GM12875 (cell line): ENCODE data around the gene ID2.

ENCODE experiments used
- H3K4me3 ChIP-seq: one replicate; pipeline ENCODE4 v1.5.1; 2011; ENCODE audit warnings: low read depth, low read length, control low read depth
- CTCF ChIP-seq: IDR thresholded peaks from 2 replicates; pipeline ENCODE4 v1.5.1; 2011; ENCODE audit warnings: low read depth, mild to moderate bottlenecking, control low read depth, inconsistent platforms, low read length, moderate library complexity, borderline replicate concordance; ENCODE audit not compliant: insufficient read depth

ID2 gene

DNA sequence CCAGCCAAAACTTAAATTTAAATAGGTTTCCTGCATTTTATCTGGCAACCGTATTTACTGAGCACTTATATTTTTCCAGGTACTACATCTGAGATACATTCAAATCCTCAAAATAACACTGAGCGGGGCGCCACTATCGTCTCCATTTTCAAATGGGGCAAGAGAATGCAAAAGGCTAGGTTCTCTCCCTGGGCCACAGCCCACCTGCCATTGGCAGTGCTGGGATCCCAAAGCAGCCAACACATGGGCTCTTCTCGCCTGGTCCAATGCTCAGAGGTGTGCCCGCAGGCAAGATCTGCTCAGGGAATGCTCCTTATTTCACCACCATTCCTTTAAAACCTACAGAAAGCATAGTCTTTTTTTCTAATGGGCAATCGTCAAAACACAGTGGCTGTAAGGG, 11.3 kb upstream of the ID2 start:
- TF ChIP-seq CTCF: no peak
- H3K4me3 ChIP-seq: no peak overlapping the region

DNA sequence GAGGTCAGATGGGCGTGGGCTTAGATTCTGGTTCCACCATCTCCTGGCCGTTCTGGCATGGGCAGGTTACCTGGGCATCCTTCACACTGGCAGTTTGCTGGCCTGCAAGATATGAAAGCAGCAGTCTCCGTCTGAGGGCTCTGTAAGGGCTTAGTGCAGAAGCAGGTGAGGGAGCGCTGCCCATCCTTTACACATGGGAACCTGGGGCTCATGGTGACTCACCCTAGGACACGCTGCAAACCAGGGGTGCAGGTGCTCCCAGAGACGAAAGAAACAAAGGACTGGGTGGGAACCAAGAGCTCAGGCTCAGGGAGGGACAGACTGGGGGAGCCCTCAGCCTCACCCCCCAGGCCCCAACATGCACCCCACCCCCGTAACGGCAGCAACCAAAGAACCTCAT, 10.7 kb upstream of the ID2 start:
- no peak for TF ChIP-seq CTCF
- no peak overlapping the region for H3K4me3 ChIP-seq

DNA sequence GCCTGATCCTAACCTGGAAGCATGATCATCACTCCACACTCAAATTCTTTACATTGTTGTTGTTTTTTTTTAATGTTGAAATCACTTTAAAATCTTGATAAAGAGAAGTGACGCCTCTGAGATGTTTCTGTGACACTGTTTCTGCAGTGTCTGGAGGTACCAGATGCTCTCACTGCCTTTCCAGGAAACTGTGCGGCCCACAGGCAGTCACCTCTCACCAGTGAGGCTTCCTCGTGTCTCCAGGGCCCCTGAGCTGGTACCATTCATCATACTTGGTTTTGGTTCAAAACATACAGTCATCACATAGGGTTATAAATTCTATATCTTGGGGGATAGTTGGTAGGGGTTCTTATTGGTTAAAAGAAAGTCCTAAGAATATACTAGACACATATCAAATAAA, 10.1 kb upstream of the ID2 start:
- H3K4me3 ChIP-seq: no peak overlapping the region
- TF ChIP-seq CTCF: no peak

GRCh38 chr2:8672940-8673339, 8.9 kb upstream of the ID2 start:
- H3K4me3 ChIP-seq: no peak overlapping the region
- TF ChIP-seq CTCF: no peak

DNA sequence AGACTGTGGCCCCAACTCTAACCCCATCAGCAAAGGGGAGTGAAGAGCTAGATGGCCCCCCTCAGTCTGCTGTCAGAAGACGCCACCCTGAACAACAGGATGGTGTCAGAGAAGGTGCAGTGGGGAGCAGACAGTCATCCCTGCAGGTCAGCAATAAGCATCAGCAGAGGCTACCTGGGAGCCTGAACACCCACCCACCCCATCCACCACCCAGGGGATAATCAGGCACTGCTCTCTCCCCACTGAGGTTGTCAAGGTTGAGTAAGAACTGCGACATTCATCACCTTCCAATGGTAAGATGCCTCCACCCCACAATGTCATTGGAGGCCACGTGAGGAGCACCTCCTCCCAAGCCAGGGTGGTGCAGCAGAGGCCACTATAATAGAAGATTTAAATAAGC, 8.5 kb upstream of the ID2 start:
- no peak for TF ChIP-seq CTCF
- H3K4me3 ChIP-seq: no peak overlapping the region

- no peak for TF ChIP-seq CTCF
- H3K4me3 ChIP-seq: no peak overlapping the region
Observed at GRCh38 chr2:8674420-8675009, 7.3 kb upstream of the ID2 start.

GRCh38 chr2:8675543-8675942, 6.3 kb upstream of the ID2 start:
- H3K4me3 ChIP-seq: no peak overlapping the region
- TF ChIP-seq CTCF: no peak
